ENCODE measurements around the gene MAP4K4.

DNA sequence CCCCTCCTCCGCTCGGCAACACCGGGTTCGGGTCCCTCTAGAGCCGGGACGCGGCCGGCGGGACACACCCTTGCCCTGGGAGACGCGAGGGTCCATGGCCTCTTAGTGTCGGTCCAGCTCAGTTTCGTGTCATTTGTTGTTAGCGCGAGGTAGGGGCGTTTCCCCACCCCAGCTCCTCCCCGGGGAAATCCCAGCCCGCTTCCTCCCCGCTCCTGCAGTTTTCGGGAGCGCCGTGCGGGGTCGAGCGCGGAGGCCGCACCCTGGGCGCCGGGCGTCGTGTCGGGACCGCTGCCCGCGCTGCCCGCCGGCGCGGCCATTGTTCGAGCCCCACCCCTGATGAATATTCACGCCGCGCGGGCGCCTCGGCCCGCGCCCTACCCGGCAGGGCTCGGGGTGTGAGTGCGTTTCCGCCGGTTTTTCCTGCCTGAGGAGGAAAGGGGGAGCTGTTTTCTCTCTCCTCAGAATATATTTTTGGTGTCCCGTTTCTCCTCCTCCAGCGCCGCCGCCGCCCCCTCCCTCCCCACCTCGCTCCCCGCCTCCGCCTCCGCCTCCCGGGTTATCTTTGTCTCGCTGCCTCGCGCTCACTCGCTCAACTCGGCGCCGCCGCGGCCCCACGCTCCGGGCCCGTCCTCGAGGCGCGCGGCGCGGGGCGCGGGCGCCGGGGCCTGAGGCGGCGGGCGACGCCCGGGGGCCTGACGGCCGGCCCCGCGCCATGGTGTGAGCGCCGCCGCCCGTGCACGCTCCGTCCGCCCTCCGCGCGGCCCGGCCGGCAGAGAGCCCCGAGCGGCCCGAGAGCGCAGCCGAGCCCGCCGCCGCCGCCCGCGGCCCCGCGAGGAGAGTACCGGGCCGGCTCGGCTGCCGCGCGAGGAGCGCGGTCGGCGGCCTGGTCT lies at the start of gene MAP4K4:
- peak in 1 of 2 donors; percentile 55 for TF ChIP-seq POLR2A (IDR thresholded peaks at IDR 0.05)
- TF ChIP-seq, protein P1, sequence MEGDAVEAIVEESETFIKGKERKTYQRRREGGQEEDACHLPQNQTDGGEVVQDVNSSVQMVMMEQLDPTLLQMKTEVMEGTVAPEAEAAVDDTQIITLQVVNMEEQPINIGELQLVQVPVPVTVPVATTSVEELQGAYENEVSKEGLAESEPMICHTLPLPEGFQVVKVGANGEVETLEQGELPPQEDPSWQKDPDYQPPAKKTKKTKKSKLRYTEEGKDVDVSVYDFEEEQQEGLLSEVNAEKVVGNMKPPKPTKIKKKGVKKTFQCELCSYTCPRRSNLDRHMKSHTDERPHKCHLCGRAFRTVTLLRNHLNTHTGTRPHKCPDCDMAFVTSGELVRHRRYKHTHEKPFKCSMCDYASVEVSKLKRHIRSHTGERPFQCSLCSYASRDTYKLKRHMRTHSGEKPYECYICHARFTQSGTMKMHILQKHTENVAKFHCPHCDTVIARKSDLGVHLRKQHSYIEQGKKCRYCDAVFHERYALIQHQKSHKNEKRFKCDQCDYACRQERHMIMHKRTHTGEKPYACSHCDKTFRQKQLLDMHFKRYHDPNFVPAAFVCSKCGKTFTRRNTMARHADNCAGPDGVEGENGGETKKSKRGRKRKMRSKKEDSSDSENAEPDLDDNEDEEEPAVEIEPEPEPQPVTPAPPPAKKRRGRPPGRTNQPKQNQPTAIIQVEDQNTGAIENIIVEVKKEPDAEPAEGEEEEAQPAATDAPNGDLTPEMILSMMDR (IDR thresholded peaks at IDR 0.05): peak in 2 of 6 experiments; percentile 23 to 37

All from thyroid gland (tissue), 4 donors.